Bronchus fibroblast of lung (primary cell): ENCODE measurements around the gene ASAP2. TPM values are rescaled to one million over a fixed set of nuclear protein-coding genes. Genes with fewer than 3 reads are reported as not detected.

ENCODE experiments used
- total RNA-seq: library from RNA; depleted of rRNA; stranded (reverse); fragments of >200 nt; gene quantifications from 2 replicates; pipeline ENCODE4 v1.2.3, GENCODE V29; 2015

ASAP2 gene
- 13.4 and 17.8 TPM in 2 replicates for total RNA-seq

GRCh38 chr2:9205963-9206948 lies at the start of gene ASAP2:
TSS of gene ASAP2 (plus strand) at chr2:9206812. CDS start at chr2:9207105, 293 bp downstream.

DNA sequence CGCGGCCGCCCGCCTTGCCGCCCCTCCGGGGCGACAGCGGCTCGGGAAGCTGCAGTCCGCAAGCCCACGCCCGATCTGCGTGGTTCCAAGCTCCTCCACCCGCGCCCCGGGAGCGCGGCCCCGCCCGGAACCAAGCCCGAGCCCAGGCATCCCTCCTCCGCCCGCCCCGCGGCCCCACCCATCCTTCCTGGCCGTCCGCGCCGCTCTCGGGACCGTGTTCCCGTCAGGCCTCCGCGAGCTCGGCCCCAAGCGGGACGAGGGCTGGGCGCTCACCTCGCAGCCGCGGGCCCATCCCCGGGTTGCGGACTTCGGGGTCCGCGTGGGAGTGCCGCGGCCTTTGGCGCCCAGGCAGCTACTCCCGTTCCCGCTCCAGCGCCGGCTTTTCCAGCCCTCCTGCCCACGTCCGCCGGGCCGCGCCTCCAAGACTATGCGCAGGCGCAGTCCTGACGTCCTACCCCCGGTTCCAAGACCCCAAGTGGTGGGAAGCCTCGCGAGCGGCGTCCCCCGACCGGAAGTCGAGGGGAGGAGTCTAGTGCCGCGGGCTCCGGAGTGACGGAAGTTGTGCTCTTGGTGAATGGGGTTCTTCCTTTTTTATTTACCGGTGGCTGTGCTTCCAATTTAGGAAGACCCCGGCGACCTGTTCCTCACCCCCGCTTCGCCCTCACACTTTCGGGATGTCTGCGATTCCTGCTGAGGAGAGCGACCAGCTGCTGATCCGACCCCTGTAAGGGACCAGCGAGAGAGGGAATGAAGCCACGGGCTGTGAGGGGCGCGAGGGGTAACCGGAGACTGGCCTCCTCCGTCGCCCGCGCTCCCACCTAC lies 216.7 kb downstream of the ASAP2 start, which contains the start of the genes CPSF3 and ITGB1BP1:
TSS of gene CPSF3 (plus strand) at position 555 of the 822 bp plus-strand sequence. CDS start at position 675, 120 bp downstream.
TSS of gene ITGB1BP1 (minus strand) at position 429 of the 822 bp plus-strand sequence. CDS start 4,831 bp downstream, outside the sequence.

Other genes with a start within 250 kb of the ASAP2 start
- gene MBOAT2, start 203.1 kb upstream of the ASAP2 start, total RNA-seq = 16.5 and 18.7 TPM in 2 replicates
- gene ITGB1BP1, start 216.7 kb downstream of the ASAP2 start, total RNA-seq = 77.4 and 79.9 TPM in 2 replicates
- gene CPSF3, start 216.8 kb downstream of the ASAP2 start, total RNA-seq = 60.9 TPM in 2 replicates